HG02884 (cell line): ENCODE results near the gene LRMDA.
"Not testable (repeated sequence)": the region's sequence is repeated elsewhere in the genome, so short reads cannot be mapped to it uniquely, and the experiment has no call there.

Source experiments
- ATAC-seq: cut with Tn5 transposase; IDR thresholded peaks from one replicate; pipeline ENCODE4 v1.9.1; 2021; ENCODE audit warnings: mild to moderate bottlenecking, moderate library complexity; ENCODE audit not compliant: unreplicated experiment

The LRMDA gene

GRCh38 chr10:76125900-76126299 is 694.5 kb downstream of the LRMDA start:
- no peak for ATAC-seq

GRCh38 chr10:76126607-76127527 is 695.4 kb downstream of the LRMDA start:
- ATAC-seq: no peak

- no peak for ATAC-seq
These were observed 696.7 kb downstream of the LRMDA start for GRCh38 chr10:76127984-76128589.

- ATAC-seq: no peak
These were observed 697.8 kb downstream of the LRMDA start for GRCh38 chr10:76129213-76129612.

- no peak for ATAC-seq
These were observed 699.5 kb downstream of the LRMDA start for GRCh38 chr10:76130892-76131291.

GRCh38 chr10:76133597-76134255 is 702.3 kb downstream of the LRMDA start:
- ATAC-seq: no peak

GRCh38 chr10:76136961-76137360 is 705.5 kb downstream of the LRMDA start:
- no peak for ATAC-seq

- no peak for ATAC-seq
These were observed 706.9 kb downstream of the LRMDA start for GRCh38 chr10:76138286-76138685.

- no peak for ATAC-seq
These were observed 707.5 kb downstream of the LRMDA start for GRCh38 chr10:76138906-76139305.

GRCh38 chr10:76139431-76139830 is 708.0 kb downstream of the LRMDA start:
- ATAC-seq: no peak

GRCh38 chr10:76141376-76141775 is 710.0 kb downstream of the LRMDA start:
- no peak for ATAC-seq

GRCh38 chr10:76148217-76148616 is 716.8 kb downstream of the LRMDA start:
- ATAC-seq: not testable (repeated sequence)

- no peak for ATAC-seq
These were observed 717.8 kb downstream of the LRMDA start for GRCh38 chr10:76149182-76149581.

- no peak for ATAC-seq
These were observed 718.2 kb downstream of the LRMDA start for GRCh38 chr10:76149602-76150138.

- ATAC-seq: no peak
These were observed 718.9 kb downstream of the LRMDA start for GRCh38 chr10:76150139-76150875.

GRCh38 chr10:76150876-76151288 is 719.5 kb downstream of the LRMDA start:
- no peak for ATAC-seq

GRCh38 chr10:76152186-76152585 is 720.8 kb downstream of the LRMDA start:
- ATAC-seq: no peak

- no peak for ATAC-seq
These were observed 724.5 kb downstream of the LRMDA start for GRCh38 chr10:76155961-76156360.

- ATAC-seq: no peak
These were observed 729.2 kb downstream of the LRMDA start for GRCh38 chr10:76160446-76161300.

- ATAC-seq: no peak
These were observed 729.8 kb downstream of the LRMDA start for GRCh38 chr10:76161301-76161582.
